ENCODE data around the gene STXBP1.

The STXBP1 gene

DNA sequence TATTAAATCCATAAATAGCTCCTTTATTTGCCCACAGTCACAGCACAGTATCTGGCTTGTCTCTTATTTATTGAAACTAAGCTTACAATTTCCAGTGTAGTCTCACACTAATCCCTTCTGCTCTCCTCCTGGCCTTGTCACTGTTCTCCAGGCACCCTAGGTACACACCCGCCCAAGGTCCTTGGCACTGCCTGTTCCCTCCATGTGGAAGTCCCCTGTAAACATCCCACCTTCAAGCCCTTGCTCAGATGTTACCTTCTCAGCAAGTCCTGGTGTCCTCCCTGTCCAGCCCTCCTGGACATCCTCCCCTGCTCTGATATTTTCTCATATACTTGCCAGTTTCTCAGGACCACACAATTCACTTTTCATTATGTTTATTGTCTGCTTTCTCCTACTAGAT, 50.5 kb downstream of the STXBP1 start:
- H3K27me3 ChIP-seq (ENCODE audit: insufficient read depth, low read length), result no peaks in the 10 kb centered on the region
- peaks cover 17% of the 10 kb centered on the region for H3K4me1 ChIP-seq (ENCODE audit: insufficient read depth, low read length)
- peaks cover 33% of the 10 kb centered on the region for H3K36me3 ChIP-seq (ENCODE audit: insufficient read depth, low read length)
- H3K4me3 ChIP-seq (ENCODE audit: low read length), result no peak overlapping the region
- H3K9me3 ChIP-seq (ENCODE audit: low read length), result no peaks in the 10 kb centered on the region
- H2AFZ ChIP-seq (ENCODE audit: low read depth, low read length), result no peak overlapping the region

DNA sequence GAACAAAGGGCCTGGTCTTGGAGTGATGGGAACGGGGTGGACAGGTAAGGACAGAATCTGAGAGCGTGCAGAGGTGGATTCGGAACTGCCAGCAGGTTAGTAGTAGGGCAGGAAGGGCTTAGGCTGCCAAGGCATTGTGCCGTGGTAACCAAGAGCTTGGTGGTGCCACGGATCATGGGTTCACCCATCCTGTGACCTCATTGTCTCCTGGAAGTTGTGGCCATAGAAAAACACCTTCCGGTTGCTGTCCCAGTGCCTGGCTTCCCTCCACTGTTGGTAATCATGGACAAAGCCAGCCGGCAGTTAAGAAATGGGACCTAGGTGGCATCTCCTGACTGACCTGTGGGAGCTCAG, 52.2 kb downstream of the STXBP1 start:
- Histone ChIP-seq H3K27me3 (ENCODE audit: insufficient read depth, low read length) (no peaks in the 10 kb centered on the region), H2AFZ (ENCODE audit: low read depth, low read length) (no peak overlapping the region), H3K36me3 (ENCODE audit: insufficient read depth, low read length) (peaks cover 39% of the 10 kb centered on the region), H3K4me1 (ENCODE audit: insufficient read depth, low read length) (peaks cover 17% of the 10 kb centered on the region), H3K9me3 (ENCODE audit: low read length) (no peaks in the 10 kb centered on the region), H3K4me3 (ENCODE audit: low read length) (no peak overlapping the region)

DNA sequence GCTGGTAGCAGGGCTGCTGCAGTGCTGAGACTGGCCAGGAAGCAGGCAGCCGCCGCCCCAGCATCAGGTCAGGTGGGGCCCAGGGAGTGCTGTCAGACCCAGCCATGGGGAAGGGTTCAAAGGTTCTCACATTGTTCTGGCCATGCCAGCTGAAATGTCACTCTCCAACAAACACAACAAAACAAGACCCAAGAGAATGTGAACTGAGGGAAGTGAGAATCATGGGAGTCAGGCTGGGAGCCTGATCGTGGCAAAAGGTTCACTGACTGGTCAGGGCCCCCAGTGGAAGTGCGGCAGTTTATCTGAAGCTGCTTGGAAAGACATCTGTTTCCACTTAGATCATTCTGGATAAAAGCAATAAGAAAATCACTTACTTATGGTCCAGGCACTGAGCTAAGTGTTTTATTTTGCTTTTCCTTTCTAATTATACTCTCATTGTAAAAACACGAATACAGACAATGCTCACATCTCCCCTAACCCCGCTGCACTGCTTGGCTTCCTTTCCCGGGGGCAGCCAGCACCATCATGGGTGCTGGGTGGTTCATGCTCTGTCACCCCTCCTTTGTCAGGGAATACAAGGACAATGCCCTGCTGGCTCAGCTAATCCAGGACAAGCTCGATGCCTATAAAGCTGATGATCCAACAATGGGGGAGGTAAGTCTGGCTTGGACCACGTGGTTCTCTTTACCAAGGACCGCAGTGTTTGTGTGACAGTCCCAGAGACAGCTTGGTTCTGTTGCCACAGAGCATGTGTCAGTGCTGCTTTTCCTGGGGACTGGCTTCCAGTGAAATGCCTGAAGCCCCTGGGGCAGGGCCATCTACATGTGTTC, 52.8 kb downstream of the STXBP1 start:
- Histone ChIP-seq H3K27me3 (ENCODE audit: insufficient read depth, low read length) (no peaks in the 10 kb centered on the region), H3K4me3 (ENCODE audit: low read length) (no peak overlapping the region), H3K36me3 (ENCODE audit: insufficient read depth, low read length) (peaks cover 39% of the 10 kb centered on the region), H2AFZ (ENCODE audit: low read depth, low read length) (no peak overlapping the region), H3K9me3 (ENCODE audit: low read length) (no peaks in the 10 kb centered on the region), H3K4me1 (ENCODE audit: insufficient read depth, low read length) (peaks cover 16% of the 10 kb centered on the region)

DNA sequence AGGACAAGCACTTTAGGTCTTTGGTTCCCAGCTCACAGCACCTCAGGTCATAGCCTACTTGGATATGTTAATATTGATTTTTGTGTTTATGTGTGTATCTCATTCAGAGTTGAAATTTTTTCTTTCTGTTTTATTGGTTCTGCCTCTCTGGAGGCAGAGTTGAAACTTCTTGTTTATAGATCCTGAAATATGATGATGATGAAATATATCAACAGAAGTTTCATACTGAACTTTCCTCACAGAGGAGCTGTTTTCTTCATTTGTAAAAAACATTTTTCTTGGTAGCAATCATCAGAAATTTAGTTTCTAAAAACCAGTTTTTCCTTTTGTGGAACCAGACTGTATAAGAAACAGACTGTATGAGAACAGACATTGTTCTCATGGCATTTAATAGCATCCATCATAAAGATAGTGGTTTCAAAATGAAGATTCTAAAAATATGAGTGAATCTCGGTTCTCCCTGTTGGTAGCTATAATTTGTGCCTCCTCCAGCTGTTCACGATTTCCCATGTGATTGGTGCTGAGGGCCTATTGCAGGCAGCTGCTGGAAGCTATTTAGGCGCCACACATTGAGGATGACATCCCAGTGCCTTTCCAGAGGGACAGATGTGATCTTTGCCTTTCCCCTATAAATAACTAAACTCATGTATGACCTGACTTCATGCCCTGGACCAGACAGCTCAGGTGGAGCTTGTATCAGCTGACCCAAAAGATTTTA, 55.2 kb downstream of the STXBP1 start:
- no peaks in the 10 kb centered on the region for H3K27me3 ChIP-seq (ENCODE audit: insufficient read depth, low read length)
- H2AFZ ChIP-seq (ENCODE audit: low read depth, low read length), result no peak overlapping the region
- no peak overlapping the region for H3K4me3 ChIP-seq (ENCODE audit: low read length)
- peaks cover 2% of the 10 kb centered on the region for H3K4me1 ChIP-seq (ENCODE audit: insufficient read depth, low read length)
- H3K9me3 ChIP-seq (ENCODE audit: low read length), result no peaks in the 10 kb centered on the region
- peaks cover 50% of the 10 kb centered on the region for H3K36me3 ChIP-seq (ENCODE audit: insufficient read depth, low read length)

DNA sequence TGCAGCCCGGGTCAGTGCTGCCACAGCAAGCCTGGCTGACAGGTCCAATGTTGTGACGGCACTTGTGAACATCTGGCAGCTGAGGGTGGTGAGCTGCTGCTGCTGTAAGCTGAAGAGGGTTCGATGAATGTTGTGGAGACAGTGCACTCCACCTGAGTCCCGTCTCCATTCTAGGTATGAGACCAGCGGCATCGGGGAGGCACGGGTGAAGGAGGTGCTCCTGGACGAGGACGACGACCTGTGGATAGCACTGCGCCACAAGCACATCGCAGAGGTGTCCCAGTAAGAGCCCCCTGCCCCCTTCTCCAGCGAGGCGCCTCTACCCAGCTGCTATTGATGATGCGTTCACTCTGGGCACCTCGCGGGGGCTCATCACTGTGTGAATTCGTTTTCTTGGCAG, 55.8 kb downstream of the STXBP1 start:
- no peak overlapping the region for H2AFZ ChIP-seq (ENCODE audit: low read depth, low read length)
- H3K27me3 ChIP-seq (ENCODE audit: insufficient read depth, low read length), result no peaks in the 10 kb centered on the region
- peaks cover 2% of the 10 kb centered on the region for H3K4me1 ChIP-seq (ENCODE audit: insufficient read depth, low read length)
- peaks cover 50% of the 10 kb centered on the region for H3K36me3 ChIP-seq (ENCODE audit: insufficient read depth, low read length)
- no peak overlapping the region for H3K4me3 ChIP-seq (ENCODE audit: low read length)
- no peaks in the 10 kb centered on the region for H3K9me3 ChIP-seq (ENCODE audit: low read length)

DNA sequence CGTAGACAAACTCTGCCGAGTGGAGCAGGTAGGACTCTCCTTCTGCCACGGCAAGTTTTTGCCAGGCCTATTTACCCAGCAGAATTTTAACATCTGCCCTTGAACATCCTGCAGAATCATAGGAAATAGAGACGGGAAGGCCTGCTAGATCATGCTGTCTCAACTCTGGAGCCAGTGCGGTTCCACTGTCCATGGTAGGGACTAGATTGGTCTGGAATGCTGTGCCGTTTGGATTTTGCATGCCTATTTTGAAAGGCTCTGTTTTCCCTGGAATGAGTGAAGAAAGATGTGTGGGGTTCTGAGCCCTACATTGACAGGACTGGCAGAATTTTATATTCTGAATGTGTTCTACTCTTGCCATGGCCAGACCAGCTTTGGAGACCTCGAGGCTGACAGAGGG, 61.2 kb downstream of the STXBP1 start:
- H2AFZ ChIP-seq (ENCODE audit: low read depth, low read length), result no peak overlapping the region
- H3K4me1 ChIP-seq (ENCODE audit: insufficient read depth, low read length), result no peaks in the 10 kb centered on the region
- H3K36me3 ChIP-seq (ENCODE audit: insufficient read depth, low read length), result peaks cover 41% of the 10 kb centered on the region
- H3K4me3 ChIP-seq (ENCODE audit: low read length), result no peak overlapping the region
- no peaks in the 10 kb centered on the region for H3K9me3 ChIP-seq (ENCODE audit: low read length)
- H3K27me3 ChIP-seq (ENCODE audit: insufficient read depth, low read length), result no peaks in the 10 kb centered on the region

DNA sequence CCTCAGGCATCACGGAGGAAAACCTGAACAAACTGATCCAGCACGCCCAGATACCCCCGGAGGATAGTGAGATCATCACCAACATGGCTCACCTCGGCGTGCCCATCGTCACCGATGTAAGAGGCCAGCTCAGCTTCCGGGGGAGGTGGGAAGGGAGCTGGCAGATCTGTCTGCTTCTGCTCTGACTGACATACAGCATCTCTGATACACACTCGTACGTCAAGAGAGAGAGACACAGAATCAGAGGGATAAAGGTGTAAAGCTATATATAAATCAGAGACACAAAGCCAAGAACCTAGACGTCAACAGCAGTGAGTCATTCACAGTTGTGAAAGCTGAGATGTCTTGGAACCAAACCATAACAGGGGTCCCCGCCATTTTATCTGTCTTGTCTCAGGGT, 64.6 kb downstream of the STXBP1 start:
- Histone ChIP-seq H3K4me1 (ENCODE audit: insufficient read depth, low read length) (no peaks in the 10 kb centered on the region), H3K36me3 (ENCODE audit: insufficient read depth, low read length) (peaks cover 53% of the 10 kb centered on the region), H3K27me3 (ENCODE audit: insufficient read depth, low read length) (no peaks in the 10 kb centered on the region), H3K4me3 (ENCODE audit: low read length) (no peak overlapping the region), H3K9me3 (ENCODE audit: low read length) (no peaks in the 10 kb centered on the region), H2AFZ (ENCODE audit: low read depth, low read length) (no peak overlapping the region)

DNA sequence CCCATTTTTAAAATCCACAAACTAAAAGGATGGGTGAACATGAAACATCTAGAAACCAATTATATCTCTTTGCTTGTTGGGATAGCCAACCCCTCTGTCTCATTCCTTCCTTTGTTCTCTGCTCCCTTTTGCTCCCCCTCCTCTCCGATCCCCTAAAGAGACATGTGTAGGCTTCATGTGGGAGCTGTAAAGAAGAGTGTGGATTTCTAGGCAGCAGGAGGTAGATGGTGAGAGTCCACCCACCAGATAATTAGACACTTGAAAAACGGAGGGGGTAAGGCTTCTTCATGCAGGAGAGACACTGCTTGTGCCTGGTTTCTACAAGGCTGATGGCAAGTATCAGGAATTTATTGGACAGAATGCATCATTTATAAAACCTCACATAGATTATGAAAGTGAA, 67.4 kb downstream of the STXBP1 start:
- Histone ChIP-seq H2AFZ (ENCODE audit: low read depth, low read length) (no peak overlapping the region), H3K27me3 (ENCODE audit: insufficient read depth, low read length) (no peaks in the 10 kb centered on the region), H3K9me3 (ENCODE audit: low read length) (no peaks in the 10 kb centered on the region), H3K4me1 (ENCODE audit: insufficient read depth, low read length) (no peaks in the 10 kb centered on the region), H3K4me3 (ENCODE audit: low read length) (no peak overlapping the region), H3K36me3 (ENCODE audit: insufficient read depth, low read length) (peaks cover 62% of the 10 kb centered on the region)

DNA sequence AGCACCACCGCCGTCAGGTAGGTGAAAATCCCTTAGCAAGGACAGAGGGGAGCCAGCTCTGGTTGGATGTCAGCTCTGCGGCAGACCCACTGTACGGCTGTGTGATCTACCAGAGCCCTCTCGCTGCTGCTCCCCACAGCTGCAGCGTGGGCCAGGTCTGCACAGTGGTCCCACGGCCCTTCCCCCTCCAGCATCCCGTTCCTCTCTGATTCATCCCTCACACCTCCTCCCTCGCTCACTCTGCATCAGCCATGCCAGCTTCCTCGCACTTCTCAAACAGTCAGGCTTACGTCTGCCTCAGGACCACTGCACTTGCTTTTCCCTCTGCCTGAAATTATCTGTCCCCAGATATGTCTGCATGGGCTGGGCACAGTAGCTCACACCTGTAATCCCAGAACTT, 68.1 kb downstream of the STXBP1 start:
- Histone ChIP-seq H2AFZ (ENCODE audit: low read depth, low read length) (no peak overlapping the region), H3K4me3 (ENCODE audit: low read length) (no peak overlapping the region), H3K4me1 (ENCODE audit: insufficient read depth, low read length) (no peaks in the 10 kb centered on the region), H3K36me3 (ENCODE audit: insufficient read depth, low read length) (peaks cover 61% of the 10 kb centered on the region), H3K27me3 (ENCODE audit: insufficient read depth, low read length) (no peaks in the 10 kb centered on the region), H3K9me3 (ENCODE audit: low read length) (no peaks in the 10 kb centered on the region)

DNA sequence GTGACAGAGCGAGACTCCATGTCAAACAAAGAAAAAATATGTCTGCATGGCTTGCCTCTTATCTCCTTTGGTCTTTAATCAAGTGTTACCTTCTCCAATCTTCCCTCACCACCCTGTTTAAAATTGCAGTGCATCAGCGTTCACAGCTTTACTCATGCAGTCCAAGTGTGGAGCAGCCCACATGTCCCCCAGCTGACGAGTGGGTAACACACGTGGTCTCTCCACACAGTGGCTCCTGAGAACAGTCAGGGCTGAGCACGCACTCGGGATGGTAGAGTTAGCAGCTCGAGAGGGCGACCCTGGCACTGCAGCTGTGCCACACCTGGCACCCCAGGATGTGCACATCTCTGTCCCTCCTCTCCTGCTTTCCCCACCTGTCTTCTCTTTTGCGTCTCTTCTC, 68.8 kb downstream of the STXBP1 start:
- no peak overlapping the region for H2AFZ ChIP-seq (ENCODE audit: low read depth, low read length)
- H3K4me1 ChIP-seq (ENCODE audit: insufficient read depth, low read length), result no peaks in the 10 kb centered on the region
- no peak overlapping the region for H3K4me3 ChIP-seq (ENCODE audit: low read length)
- H3K36me3 ChIP-seq (ENCODE audit: insufficient read depth, low read length), result peaks cover 61% of the 10 kb centered on the region
- H3K27me3 ChIP-seq (ENCODE audit: insufficient read depth, low read length), result no peaks in the 10 kb centered on the region
- no peaks in the 10 kb centered on the region for H3K9me3 ChIP-seq (ENCODE audit: low read length)

DNA sequence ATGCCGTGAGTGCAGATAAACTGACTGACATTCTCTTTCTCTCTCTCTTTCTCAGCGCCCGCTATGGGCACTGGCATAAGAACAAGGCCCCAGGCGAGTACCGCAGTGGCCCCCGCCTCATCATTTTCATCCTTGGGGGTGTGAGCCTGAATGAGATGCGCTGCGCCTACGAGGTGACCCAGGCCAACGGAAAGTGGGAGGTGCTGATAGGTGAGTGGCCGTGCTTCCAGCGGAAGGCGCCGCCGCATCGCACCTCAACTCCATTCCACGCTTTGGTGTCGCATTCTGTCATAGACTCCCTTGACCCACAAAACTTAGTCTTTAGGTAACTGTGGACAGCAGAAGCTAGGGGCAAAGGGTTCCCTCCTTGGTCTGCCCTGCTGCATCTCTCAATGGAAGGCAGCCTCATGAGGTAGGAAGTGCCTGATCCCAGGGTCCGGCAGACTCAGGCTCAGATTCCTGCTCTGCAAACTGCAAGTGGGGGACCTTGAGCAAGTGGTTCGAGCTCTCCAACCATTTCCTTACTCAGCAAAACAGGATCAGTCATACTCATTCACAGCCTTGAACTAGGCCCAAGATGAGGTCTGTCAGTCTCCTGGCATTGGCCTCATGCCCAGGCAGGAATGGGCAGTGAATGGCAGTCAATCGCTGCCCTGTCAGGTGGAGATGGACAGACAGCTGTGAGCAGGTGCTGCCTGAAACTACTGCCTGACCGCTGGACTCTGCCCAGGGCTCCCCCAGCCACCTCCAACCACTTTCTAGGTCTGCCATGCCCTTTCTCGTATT, 70.5 kb downstream of the STXBP1 start:
- no peak overlapping the region for H2AFZ ChIP-seq (ENCODE audit: low read depth, low read length)
- no peaks in the 10 kb centered on the region for H3K4me1 ChIP-seq (ENCODE audit: insufficient read depth, low read length)
- H3K9me3 ChIP-seq (ENCODE audit: low read length), result no peaks in the 10 kb centered on the region
- no peaks in the 10 kb centered on the region for H3K27me3 ChIP-seq (ENCODE audit: insufficient read depth, low read length)
- H3K36me3 ChIP-seq (ENCODE audit: insufficient read depth, low read length), result peaks cover 56% of the 10 kb centered on the region
- H3K4me3 ChIP-seq (ENCODE audit: low read length), result no peak overlapping the region

DNA sequence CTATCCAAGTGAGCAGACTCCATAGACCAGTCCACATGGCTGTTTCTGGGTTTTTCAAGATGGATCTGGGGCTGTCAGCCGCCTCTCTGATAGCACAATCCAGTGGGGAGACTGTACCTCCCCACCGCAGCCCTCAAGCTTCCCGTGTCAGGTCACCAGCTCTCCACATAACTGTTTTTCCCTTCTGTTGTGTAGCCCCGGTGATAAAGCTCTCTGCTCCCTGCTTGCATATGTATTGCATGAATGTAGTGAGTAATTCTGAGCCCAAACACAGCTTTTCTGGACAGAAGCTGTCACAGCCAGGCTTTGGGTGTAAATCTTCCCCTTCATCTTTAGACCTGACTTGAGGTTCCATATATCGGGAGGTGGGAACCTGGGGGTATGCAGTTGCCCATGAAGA, 71.6 kb downstream of the STXBP1 start:
- no peak overlapping the region for H3K4me3 ChIP-seq (ENCODE audit: low read length)
- no peaks in the 10 kb centered on the region for H3K27me3 ChIP-seq (ENCODE audit: insufficient read depth, low read length)
- H3K9me3 ChIP-seq (ENCODE audit: low read length), result no peaks in the 10 kb centered on the region
- no peaks in the 10 kb centered on the region for H3K4me1 ChIP-seq (ENCODE audit: insufficient read depth, low read length)
- peaks cover 56% of the 10 kb centered on the region for H3K36me3 ChIP-seq (ENCODE audit: insufficient read depth, low read length)
- no peak overlapping the region for H2AFZ ChIP-seq (ENCODE audit: low read depth, low read length)

DNA sequence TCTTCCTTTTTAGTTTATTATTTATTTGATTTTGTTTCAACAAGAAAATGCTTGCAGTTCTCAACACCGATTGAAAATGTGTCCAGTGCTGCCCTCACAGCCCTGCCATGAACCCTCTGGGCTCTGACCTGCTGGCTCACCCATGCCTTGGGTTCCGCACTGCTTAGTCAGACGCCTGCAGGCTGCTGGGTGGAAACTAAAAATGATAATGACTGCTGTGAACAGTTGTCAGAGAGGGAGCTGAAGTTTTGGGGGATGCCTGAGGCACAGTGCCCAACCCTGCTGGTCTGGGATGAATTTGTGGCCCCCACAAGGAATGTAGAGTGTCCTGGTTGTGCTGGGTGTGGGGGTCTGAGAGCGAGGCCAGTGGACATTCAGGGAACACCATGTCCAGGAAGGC, 72.5 kb downstream of the STXBP1 start:
- Histone ChIP-seq H3K4me1 (ENCODE audit: insufficient read depth, low read length) (no peaks in the 10 kb centered on the region), H3K9me3 (ENCODE audit: low read length) (peaks cover 1% of the 10 kb centered on the region), H2AFZ (ENCODE audit: low read depth, low read length) (no peak overlapping the region), H3K4me3 (ENCODE audit: low read length) (no peak overlapping the region), H3K27me3 (ENCODE audit: insufficient read depth, low read length) (no peaks in the 10 kb centered on the region), H3K36me3 (ENCODE audit: insufficient read depth, low read length) (peaks cover 51% of the 10 kb centered on the region)
